GM12872 (cell line): ENCODE data around the gene PRR19.

Source experiments
- TF ChIP-seq, protein P1 (sequence below): IDR thresholded peaks from 3 replicates; pipeline ENCODE4 v1.5.1; 2011; ENCODE audit warnings: low read depth, mild to moderate bottlenecking, low read length, moderate library complexity; ENCODE audit not compliant: insufficient read depth

Gene PRR19

GRCh38 chr19:42288387-42288786 is 13.5 kb upstream of the PRR19 start:
- TF ChIP-seq, protein P1, sequence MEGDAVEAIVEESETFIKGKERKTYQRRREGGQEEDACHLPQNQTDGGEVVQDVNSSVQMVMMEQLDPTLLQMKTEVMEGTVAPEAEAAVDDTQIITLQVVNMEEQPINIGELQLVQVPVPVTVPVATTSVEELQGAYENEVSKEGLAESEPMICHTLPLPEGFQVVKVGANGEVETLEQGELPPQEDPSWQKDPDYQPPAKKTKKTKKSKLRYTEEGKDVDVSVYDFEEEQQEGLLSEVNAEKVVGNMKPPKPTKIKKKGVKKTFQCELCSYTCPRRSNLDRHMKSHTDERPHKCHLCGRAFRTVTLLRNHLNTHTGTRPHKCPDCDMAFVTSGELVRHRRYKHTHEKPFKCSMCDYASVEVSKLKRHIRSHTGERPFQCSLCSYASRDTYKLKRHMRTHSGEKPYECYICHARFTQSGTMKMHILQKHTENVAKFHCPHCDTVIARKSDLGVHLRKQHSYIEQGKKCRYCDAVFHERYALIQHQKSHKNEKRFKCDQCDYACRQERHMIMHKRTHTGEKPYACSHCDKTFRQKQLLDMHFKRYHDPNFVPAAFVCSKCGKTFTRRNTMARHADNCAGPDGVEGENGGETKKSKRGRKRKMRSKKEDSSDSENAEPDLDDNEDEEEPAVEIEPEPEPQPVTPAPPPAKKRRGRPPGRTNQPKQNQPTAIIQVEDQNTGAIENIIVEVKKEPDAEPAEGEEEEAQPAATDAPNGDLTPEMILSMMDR = no peak

DNA sequence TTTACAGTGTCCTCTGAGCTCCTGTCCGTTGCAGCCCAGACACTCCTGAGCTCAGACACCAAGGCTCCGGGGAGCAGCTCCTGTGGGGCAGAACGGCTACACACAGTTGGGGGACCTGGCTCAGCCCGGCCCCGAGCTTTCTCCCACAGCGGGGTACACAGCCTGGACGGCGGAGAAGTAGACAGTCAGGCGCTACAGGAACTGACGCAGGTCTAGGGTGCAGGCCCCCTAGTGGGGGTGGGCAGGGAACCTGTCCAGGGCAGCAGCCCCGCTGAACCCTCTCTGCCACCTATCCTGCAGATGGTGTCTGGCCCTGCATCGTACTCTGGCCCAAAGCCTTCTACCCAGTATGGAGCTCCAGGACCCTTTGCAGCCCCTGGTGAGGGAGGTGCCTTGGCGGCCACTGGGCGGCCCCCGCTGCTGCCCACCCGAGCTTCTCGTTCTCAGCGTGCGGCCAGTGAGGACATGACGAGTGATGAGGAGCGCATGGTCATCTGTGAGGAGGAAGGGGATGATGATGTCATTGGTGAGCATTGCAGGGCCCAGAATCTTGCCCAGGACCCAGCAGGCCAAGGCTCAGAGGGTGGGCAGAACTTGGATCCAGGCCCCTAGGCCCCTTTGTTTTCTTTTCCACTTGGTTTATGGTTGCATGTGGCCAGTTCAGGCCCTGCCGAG is 12.9 kb upstream of the PRR19 start:
- TF ChIP-seq, protein P1 = 0 out of 3 replicates have a peak, but pooled peaks have one; percentile 21

DNA sequence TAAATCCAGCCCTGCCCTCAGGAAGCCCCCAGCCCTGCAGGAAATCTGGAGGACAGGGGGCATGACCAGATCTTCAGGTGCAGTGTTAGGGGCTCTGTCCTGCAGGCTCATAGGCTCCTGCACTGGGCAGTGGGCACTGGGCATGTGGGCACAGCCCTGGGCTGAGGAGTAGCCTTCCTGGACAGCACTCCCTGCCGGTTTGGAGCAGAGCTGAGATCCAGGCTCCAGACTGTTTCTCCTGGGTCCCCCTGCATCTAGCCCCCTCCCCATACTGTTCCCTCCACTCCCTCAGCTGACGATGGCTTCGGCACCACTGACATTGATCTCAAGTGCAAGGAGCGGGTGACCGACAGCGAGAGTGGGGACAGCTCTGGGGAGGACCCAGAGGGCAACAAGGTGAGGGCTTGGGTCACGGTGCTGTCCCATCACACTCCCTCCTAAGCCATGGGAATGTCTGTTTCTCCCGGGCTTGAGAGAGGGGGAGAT is 12.3 kb upstream of the PRR19 start:
- TF ChIP-seq, protein P1 = no peak

DNA sequence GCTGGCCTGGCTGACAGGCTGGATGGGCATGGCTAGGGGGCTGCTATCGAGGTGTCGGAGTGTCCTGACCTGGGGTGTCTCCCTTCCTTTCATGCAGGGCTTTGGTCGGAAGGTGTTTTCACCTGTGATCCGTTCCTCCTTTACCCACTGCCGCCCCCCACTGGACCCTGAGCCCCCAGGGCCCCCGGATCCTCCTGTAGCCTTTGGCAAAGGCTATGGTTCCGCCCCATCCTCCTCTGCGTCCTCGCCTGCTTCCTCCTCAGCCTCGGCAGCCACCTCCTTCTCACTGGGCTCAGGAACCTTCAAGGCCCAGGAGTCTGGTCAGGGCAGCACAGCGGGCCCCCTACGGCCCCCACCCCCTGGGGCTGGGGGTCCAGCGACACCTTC is 11.8 kb upstream of the PRR19 start:
- TF ChIP-seq, protein P1 = no peak

DNA sequence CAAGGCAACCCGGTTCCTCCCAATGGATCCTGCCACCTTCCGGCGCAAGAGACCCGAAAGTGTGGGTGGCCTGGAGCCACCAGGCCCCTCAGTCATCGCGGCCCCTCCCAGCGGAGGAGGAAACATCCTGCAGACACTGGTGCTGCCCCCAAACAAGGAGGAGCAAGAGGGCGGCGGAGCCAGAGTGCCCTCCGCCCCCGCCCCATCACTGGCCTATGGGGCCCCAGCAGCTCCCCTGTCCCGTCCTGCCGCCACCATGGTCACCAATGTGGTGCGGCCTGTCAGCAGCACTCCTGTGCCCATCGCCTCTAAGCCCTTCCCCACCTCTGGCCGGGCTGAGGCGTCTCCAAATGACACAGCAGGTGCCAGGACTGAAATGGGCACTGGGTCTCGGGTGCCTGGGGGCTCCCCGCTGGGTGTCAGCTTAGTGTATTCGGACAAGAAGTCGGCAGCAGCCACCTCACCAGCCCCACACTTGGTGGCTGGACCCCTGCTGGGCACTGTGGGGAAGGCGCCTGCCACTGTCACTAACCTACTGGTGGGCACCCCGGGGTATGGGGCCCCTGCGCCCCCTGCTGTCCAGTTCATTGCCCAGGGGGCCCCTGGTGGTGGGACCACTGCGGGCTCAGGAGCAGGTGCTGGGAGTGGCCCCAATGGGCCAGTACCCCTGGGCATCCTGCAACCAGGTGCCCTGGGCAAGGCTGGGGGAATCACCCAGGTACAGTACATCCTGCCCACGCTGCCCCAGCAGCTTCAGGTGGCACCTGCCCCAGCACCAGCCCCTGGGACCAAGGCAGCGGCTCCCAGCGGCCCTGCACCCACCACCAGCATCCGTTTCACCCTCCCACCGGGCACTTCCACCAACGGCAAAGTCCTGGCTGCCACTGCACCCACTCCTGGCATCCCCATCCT is 11.2 kb upstream of the PRR19 start:
- TF ChIP-seq, protein P1 = peak; percentile 81

GRCh38 chr19:42291435-42291810 is 10.5 kb upstream of the PRR19 start:
- TF ChIP-seq, protein P1 = no peak

DNA sequence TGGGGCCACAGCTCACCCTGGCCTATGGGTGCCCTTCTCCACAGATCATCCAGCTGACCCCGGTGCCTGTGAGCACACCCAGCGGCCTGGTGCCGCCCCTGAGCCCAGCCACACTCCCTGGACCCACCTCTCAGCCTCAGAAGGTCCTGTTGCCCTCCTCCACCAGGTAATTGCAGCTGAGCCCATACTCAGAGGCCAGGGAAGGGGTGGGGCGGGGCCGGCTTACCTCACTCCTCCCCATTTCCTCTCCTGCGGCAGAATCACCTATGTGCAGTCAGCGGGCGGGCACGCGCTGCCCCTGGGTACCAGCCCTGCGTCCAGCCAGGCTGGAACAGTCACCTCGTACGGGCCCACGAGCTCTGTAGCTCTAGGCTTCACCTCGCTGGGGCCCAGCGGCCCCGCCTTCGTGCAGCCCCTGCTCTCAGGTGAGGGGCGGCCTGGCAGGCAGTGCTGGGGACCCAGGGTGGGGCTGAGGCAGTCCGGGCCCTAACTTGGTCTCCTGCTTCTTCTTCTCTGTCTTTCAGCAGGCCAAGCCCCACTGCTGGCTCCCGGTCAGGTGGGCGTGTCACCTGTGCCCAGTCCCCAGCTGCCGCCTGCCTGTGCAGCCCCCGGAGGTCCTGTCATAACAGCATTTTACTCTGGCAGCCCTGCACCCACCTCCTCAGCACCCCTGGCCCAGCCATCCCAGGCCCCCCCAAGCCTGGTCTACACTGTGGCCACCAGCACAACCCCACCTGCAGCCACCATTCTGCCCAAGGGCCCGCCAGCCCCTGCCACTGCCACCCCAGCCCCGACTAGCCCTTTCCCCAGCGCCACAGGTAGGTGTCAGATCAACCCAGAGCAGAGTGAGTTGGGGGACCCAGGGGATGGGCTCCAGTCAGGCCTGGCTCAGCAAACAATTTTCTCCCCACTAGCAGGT is 9.6 kb upstream of the PRR19 start:
- TF ChIP-seq, protein P1 = no peak
